HCT116 (cell line): ENCODE results near the gene RALGPS1. TPM values are rescaled to one million over a fixed set of nuclear protein-coding genes. Genes with fewer than 3 reads are reported as not detected.

Experiments used
- ATAC-seq: fragments of 200-7000 bp; cut with Tn5 transposase; 2 replicates; pipeline ENCODE4 v1.9.1; 2020; ENCODE audit warnings: mild to moderate bottlenecking, moderate library complexity
- BruUV-seq: library from RNA; stranded (reverse); fragments of 400-500 nt; replicated peaks from 2 replicates; lab custom pipeline; 2021; lab: Mats Ljungman, UMichigan
- CTCF ChIA-PET: fragments of 300-600 bp; sonication (Branson Sonifier 250); formaldehyde crosslinking; loops from one replicate; lab custom pipeline; 2021; ENCODE audit warnings: antibody characterized with exemption; lab: Charles Lee
- POLR2A ChIA-PET: fragments of 300-600, 350-600 bp; sonication (Branson Sonifier 250); formaldehyde crosslinking; loops from one replicate; lab custom pipeline; 2021; ENCODE audit warnings: antibody characterized with exemption; lab: Charles Lee
- RAD21 ChIA-PET, 2 experiments: fragments of 300-600 bp; sonication (Branson Sonifier 250); formaldehyde crosslinking; loops; one replicate each; lab custom pipeline; 2023; ENCODE audit warnings: low total read pairs in 2 of 2; ENCODE audit not compliant: uncharacterized antibody in 2 of 2, unreplicated experiment in 2 of 2, low non-redundant PET in 1 of 2; lab: Charles Lee
- DNase-seq: peaks from one replicate; pipeline ENCODE4 v3.0.0-alpha.2; 2010; ENCODE audit warnings: low read depth, low spot score
- H2AFZ ChIP-seq: fragments of 200-600 bp; shearing (Covaris generic), sonication (generic); 2 replicates; pipeline ENCODE4 v1.6.1; 2017; ENCODE audit warnings: low read depth, mixed run types, mixed read lengths, antibody characterized with exemption, low read length; ENCODE audit not compliant: poor library complexity, severe bottlenecking
- H3K27ac ChIP-seq: 2 replicates; pipeline ENCODE4 v1.5.1; 2012; ENCODE audit warnings: low read depth, low read length
- H3K27me3 ChIP-seq: fragments of 200-600 bp; sonication (generic); 2 replicates; pipeline ENCODE4 v1.6.1; 2016; ENCODE audit warnings: mixed run types, low read length, mixed read lengths; ENCODE audit not compliant: insufficient read depth
- H3K36me3 ChIP-seq, 2 experiments: fragments of 200-500 bp in 1 of 2; fragments of 200-600 bp in 1 of 2; sonication (Bioruptor generic) in 1 of 2; sonication (generic) in 1 of 2; 2 replicates each; pipeline versions ENCODE4 v1.5.1 to v1.6.1; 2014 to 2016; ENCODE audit warnings: low read length in 2 of 2, inconsistent platforms in 1 of 2, mixed read lengths in 1 of 2, mixed run types in 1 of 2; ENCODE audit not compliant: insufficient read depth in 2 of 2, control insufficient read depth in 1 of 2
- H3K4me1 ChIP-seq, 2 experiments: fragments of 200-600 bp in 1 of 2; sonication (generic) in 1 of 2; 2 replicates each; pipeline versions ENCODE4 v1.5.1 to v1.6.1; 2012 to 2017; ENCODE audit warnings: low read length in 2 of 2, inconsistent platforms in 1 of 2, mild to moderate bottlenecking in 1 of 2, mixed read lengths in 1 of 2, mixed run types in 1 of 2, moderate library complexity in 1 of 2; ENCODE audit not compliant: insufficient read depth in 2 of 2, control insufficient read depth in 1 of 2
- H3K4me2 ChIP-seq: fragments of 200-600 bp; sonication (generic); 2 replicates; pipeline ENCODE4 v1.6.1; 2017; ENCODE audit warnings: mixed run types, low read length, mixed read lengths
- H3K4me3 ChIP-seq, 2 experiments: fragments of 200-600 bp in 1 of 2; sonication (generic) in 1 of 2; replicated peaks in 1 of 2; 2 replicates each; pipeline ENCODE4 v1.5.1; 2011 to 2016; ENCODE audit warnings: low read length in 2 of 2, control low read depth in 1 of 2, low read depth in 1 of 2, mild to moderate bottlenecking in 1 of 2, mixed read lengths in 1 of 2, mixed run types in 1 of 2
- H3K79me2 ChIP-seq: fragments of 200-600 bp; sonication (generic); 2 replicates; pipeline ENCODE4 v1.6.1; 2017; ENCODE audit warnings: mild to moderate bottlenecking, mixed run types, low read length, moderate library complexity, mixed read lengths; ENCODE audit not compliant: insufficient read depth
- H3K9ac ChIP-seq: fragments of 200-600 bp; sonication (generic); 2 replicates; pipeline ENCODE4 v1.6.1; 2016; ENCODE audit warnings: low read length, mixed read lengths
- H3K9me2 ChIP-seq: fragments of 200-600 bp; sonication (generic), shearing (Covaris generic); 2 replicates; pipeline ENCODE4 v1.6.1; 2017; ENCODE audit warnings: mixed run types, mild to moderate bottlenecking, moderate library complexity; ENCODE audit not compliant: insufficient read depth
- H3K9me3 ChIP-seq, 2 experiments: fragments of 200-500 bp in 1 of 2; fragments of 200-600 bp in 1 of 2; sonication (Bioruptor generic) in 1 of 2; sonication (generic) in 1 of 2; 2 replicates each; pipeline ENCODE4 v1.6.1; 2014 to 2017; ENCODE audit warnings: low read length in 2 of 2, mixed read lengths in 2 of 2, inconsistent platforms in 1 of 2, low read depth in 1 of 2, mild to moderate bottlenecking in 1 of 2, mixed run types in 1 of 2, moderate library complexity in 1 of 2; ENCODE audit not compliant: control insufficient read depth in 1 of 2, insufficient read depth in 1 of 2
- H4K20me1 ChIP-seq: fragments of 200-600 bp; sonication (generic), shearing (Covaris generic); 2 replicates; pipeline ENCODE4 v1.6.1; 2017; ENCODE audit warnings: mixed run types, mild to moderate bottlenecking, moderate library complexity; ENCODE audit not compliant: insufficient read depth
- ATF3 ChIP-seq: IDR thresholded peaks from 2 replicates; pipeline ENCODE4 v1.6.1; 2012
- EGR1 ChIP-seq: IDR thresholded peaks from 2 replicates; pipeline ENCODE4 v1.6.1; 2012; ENCODE audit warnings: low read depth
- EZH2phosphoT487 ChIP-seq: fragments of 200-600 bp; IDR thresholded peaks from 2 replicates; pipeline ENCODE4 v1.6.1; 2018; ENCODE audit warnings: antibody characterized with exemption, borderline replicate concordance
- JUND ChIP-seq: IDR thresholded peaks from 2 replicates; pipeline ENCODE4 v1.6.1; 2012
- POLR2A ChIP-seq: IDR thresholded peaks from 2 replicates; pipeline ENCODE4 v1.7.0; 2011; ENCODE audit warnings: borderline replicate concordance; ENCODE audit not compliant: insufficient read depth, insufficient read length; ENCODE audit errors: extremely low read depth
- POLR2AphosphoS5 ChIP-seq: IDR thresholded peaks from 2 replicates; pipeline ENCODE4 v1.6.1; 2011; ENCODE audit warnings: mild to moderate bottlenecking, low read depth, low read length, moderate library complexity
- RAD21 ChIP-seq: IDR thresholded peaks from 2 replicates; pipeline ENCODE4 v1.6.1; 2012; ENCODE audit warnings: low read depth, mild to moderate bottlenecking
- REST ChIP-seq: IDR thresholded peaks from 2 replicates; pipeline ENCODE4 v1.6.1; 2012; ENCODE audit warnings: low read depth
- SRF ChIP-seq: IDR thresholded peaks from 2 replicates; pipeline ENCODE4 v1.6.1; 2012; ENCODE audit warnings: low read depth
- TCF7L2 ChIP-seq: IDR thresholded peaks from 2 replicates; pipeline ENCODE4 v1.7.0; 2011; ENCODE audit warnings: borderline replicate concordance, inconsistent platforms; ENCODE audit not compliant: insufficient read depth, insufficient read length; ENCODE audit errors: extremely low read depth
- ZBTB33 ChIP-seq: IDR thresholded peaks from 2 replicates; pipeline ENCODE4 v1.6.1; 2011; ENCODE audit warnings: mild to moderate bottlenecking, low read length, moderate library complexity; ENCODE audit not compliant: insufficient replicate concordance; ENCODE audit errors: extremely low read depth
- ZNF274 ChIP-seq: fragments of 200-500 bp; sonication (Bioruptor generic); IDR thresholded peaks from 2 replicates; pipeline ENCODE4 v1.6.1; 2014; ENCODE audit warnings: mild to moderate bottlenecking, low read depth, low read length, inconsistent platforms
- intact Hi-C: fragments of 100-400 bp; cut with micrococcal nuclease; formaldehyde crosslinking; loops from 2 replicates; pipeline ENCODE4 v1.10.0; 2022
- total RNA-seq: library from RNA; stranded (reverse); gene quantifications from one replicate; pipeline ENCODE4 v1.2.1, GENCODE V29; 2021; ENCODE audit not compliant: unreplicated experiment

The RALGPS1 gene
- total RNA-seq, 1 experiment from 2014 or later, result 7.6 TPM

- H3K27me3 ChIP-seq, result no peaks in the 10 kb centered on the region
- no peak for TF ChIP-seq SRF
- no peak for TF ChIP-seq ZNF274
- TF ChIP-seq RAD21, result no peak
- no peak for TF ChIP-seq POLR2A
- TF ChIP-seq EGR1, result no peak
- no peak for TF ChIP-seq REST
- no peak for TF ChIP-seq JUND
- no peak for TF ChIP-seq TCF7L2
- TF ChIP-seq ATF3, result no peak
- TF ChIP-seq EZH2phosphoT487, result no peak
- TF ChIP-seq POLR2AphosphoS5, result no peak
- no peak for TF ChIP-seq ZBTB33
- peaks cover 24 to 34% of the 10 kb centered on the region in 2 experiments for H3K4me1 ChIP-seq
- ChIA-PET RAD21 (no interaction called here), POLR2A (interaction anchor here (0.7 kb wide), 1 partner anchor 9 kb away, joined by 3 read pairs; no protein-coding TSS in a partner anchor), CTCF (no interaction called here)
- H2AFZ ChIP-seq, result no peak overlapping the region
- BruUV-seq, result no TSS peak
- H3K27ac ChIP-seq, result no peak overlapping the region
- intact Hi-C loops, result no loop called here
- no peaks in the 10 kb centered on the region for H3K36me3 ChIP-seq
- ATAC-seq, result no peak
- H4K20me1 ChIP-seq, result no peaks in the 10 kb centered on the region
- peak overlapping the region; percentile 93; the same call in 1 of the 2 replicates for H3K4me2 ChIP-seq
- no peak overlapping the region for H3K4me3 ChIP-seq
- no peaks in the 10 kb centered on the region for H3K79me2 ChIP-seq
- no peaks in the 10 kb centered on the region for H3K9me2 ChIP-seq
- DNase-seq, result no peak
- H3K9ac ChIP-seq, result no peak overlapping the region
- H3K9me3 ChIP-seq, result no peaks in the 10 kb centered on the region
Observed at GRCh38 chr9:127188396-127188795, 273.8 kb downstream of the RALGPS1 start.
